ENCODE data around the gene MRPL48.

MRPL48 gene

DNA sequence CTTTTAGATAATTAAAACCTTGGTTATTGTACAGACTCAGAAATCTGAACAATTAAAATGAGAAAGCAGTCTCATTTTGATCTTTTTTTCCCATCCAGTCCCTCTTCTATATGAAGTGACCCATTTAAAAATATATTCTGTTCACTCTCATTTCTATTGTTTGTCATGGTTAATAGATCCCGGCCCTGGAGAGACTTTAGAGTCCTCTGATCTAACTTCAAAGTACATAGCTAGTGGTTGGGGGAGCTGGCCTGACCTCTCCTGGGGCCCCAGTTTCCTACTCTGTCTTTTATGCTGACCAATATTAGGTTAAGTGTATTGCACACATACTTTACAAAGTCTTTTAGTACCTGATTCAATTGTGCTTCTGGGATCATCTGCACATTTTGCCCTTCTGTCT is 13.5 kb downstream of the MRPL48 start:
- TF ChIP-seq, protein P1, sequence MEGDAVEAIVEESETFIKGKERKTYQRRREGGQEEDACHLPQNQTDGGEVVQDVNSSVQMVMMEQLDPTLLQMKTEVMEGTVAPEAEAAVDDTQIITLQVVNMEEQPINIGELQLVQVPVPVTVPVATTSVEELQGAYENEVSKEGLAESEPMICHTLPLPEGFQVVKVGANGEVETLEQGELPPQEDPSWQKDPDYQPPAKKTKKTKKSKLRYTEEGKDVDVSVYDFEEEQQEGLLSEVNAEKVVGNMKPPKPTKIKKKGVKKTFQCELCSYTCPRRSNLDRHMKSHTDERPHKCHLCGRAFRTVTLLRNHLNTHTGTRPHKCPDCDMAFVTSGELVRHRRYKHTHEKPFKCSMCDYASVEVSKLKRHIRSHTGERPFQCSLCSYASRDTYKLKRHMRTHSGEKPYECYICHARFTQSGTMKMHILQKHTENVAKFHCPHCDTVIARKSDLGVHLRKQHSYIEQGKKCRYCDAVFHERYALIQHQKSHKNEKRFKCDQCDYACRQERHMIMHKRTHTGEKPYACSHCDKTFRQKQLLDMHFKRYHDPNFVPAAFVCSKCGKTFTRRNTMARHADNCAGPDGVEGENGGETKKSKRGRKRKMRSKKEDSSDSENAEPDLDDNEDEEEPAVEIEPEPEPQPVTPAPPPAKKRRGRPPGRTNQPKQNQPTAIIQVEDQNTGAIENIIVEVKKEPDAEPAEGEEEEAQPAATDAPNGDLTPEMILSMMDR (IDR thresholded peaks at IDR 0.05; ENCODE audit: insufficient read depth, low read depth, low read length, missing control alignments), result no peak
- no peak overlapping the region for H3K4me3 ChIP-seq (ENCODE audit: low read depth, low read length)
- no peak for DNase-seq (ENCODE audit: low read depth)

DNA sequence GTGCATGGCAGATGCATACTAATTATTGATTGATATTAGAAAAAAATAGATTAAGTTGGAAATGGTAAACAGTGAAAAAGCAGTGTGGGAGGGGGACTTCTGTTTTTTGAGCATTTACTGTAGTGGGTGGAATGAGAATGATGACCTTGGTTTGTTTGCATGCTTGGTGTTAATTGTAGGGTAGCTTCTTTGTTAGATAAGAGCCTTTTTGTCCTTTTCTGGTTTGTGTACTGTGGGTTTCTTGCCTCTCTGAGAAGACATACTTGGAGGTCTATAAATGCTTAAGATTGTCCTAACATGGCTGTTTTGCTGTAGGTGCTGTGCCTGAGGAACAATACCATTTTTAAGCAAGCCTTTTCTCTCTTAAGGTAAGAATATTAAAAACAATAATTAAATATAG is 17.0 kb downstream of the MRPL48 start:
- TF ChIP-seq, protein P1 (IDR thresholded peaks at IDR 0.05; ENCODE audit: insufficient read depth, low read depth, low read length, missing control alignments), result no peak
- DNase-seq (ENCODE audit: low read depth), result no peak
- no peak overlapping the region for H3K4me3 ChIP-seq (ENCODE audit: low read depth, low read length)

DNA sequence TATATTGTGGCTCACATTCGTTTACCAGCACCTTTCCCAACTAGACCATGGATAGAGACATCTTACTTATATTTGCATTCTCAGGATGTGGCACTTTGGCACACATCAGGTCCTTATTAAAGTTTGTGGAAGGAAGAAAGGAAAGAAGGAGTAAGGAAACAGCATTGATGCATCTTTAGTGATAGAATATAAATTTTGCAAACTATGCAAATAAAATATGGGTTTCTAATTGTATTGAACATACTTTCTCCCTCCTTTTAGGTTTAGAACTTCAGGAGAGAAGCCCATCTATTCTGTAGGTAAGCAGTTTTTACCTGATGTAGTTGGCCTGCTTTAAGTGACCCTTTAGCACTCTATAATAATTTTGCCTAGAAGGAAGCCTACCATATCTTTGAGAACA is 20.4 kb downstream of the MRPL48 start:
- TF ChIP-seq, protein P1 (IDR thresholded peaks at IDR 0.05; ENCODE audit: insufficient read depth, low read depth, low read length, missing control alignments), result no peak
- no peak overlapping the region for H3K4me3 ChIP-seq (ENCODE audit: low read depth, low read length)
- DNase-seq (ENCODE audit: low read depth), result no peak

DNA sequence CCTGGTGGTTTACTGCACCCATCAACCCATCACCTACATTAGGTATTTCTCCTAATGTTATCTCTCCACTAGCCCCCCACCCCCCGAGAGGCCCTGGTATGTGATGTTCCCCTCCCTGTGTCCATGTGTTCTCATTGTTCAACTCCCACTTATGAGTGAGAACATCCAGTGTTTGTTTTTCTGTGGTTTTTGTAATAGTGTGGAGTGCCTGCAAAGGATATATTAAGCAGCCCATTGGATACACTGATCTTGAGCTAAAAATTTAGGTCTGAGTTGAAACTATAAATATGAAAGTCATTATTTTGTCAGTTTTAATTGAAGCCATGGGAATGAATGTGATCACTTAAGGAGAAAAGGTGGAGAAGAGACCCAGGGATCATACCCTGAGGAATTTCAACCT is 23.0 kb downstream of the MRPL48 start:
- DNase-seq (ENCODE audit: low read depth), result no peak
- TF ChIP-seq, protein P1 (IDR thresholded peaks at IDR 0.05; ENCODE audit: insufficient read depth, low read depth, low read length, missing control alignments), result no peak
- no peak overlapping the region for H3K4me3 ChIP-seq (ENCODE audit: low read depth, low read length)

DNA sequence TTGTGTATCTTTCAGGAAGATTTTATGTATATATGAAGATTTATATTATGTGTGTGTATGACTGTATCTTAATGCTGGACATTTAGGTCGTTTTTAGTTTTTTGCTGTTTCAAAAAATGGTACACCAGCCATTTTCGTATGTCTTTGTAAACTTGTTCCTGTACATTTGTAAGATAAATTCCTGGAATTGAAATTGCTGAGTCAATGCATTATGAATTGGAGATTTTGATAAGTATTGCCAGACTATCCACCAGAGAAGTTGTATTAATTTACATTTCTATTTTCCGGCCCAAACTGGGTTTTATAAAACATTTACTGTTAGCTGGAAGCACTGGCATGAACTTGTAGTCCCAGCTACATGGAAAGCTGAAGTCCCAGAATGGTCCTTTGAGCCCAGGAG is 24.6 kb downstream of the MRPL48 start:
- no peak for DNase-seq (ENCODE audit: low read depth)
- no peak overlapping the region for H3K4me3 ChIP-seq (ENCODE audit: low read depth, low read length)
- TF ChIP-seq, protein P1 (IDR thresholded peaks at IDR 0.05; ENCODE audit: insufficient read depth, low read depth, low read length, missing control alignments), result no peak

DNA sequence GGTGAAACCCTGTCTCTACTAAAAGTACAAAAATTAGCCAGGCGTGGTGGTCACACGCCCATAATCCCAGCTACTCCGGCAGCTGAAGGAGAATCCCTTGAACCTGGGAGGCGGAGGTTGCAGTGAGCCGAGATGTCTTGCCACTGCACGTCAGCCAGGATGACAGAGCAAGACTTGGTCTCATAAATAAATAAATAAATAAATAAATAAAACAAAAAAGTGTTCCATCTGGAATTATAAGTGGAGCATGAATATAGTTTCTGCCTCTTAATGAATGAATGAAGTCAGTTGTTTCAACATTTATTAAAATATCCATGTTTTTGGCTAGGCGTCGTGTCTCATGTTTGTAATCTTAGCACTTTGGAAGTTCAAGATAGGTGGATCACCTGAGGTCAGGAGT is 27.1 kb downstream of the MRPL48 start:
- DNase-seq (ENCODE audit: low read depth), result no peak
- TF ChIP-seq, protein P1 (IDR thresholded peaks at IDR 0.05; ENCODE audit: insufficient read depth, low read depth, low read length, missing control alignments), result no peak
- no peak overlapping the region for H3K4me3 ChIP-seq (ENCODE audit: low read depth, low read length)

DNA sequence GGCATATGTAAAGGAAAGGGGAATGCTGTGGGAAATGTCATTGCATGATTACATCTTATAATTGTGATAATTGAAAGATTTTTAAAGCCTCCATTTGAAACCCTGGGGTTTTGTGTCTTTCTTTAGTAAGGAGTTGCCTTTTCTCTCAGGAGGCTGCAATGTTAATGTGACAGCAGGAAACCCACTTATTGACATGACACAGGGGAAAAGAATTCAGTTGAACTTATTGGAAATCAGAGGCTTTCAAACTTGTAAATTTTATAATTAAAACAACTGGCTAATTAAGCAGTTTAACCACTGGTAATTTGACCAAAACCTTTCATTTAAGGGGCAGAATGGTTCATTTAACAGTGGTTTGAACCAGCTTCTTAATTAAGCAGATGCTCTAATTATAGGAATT is 31.2 kb downstream of the MRPL48 start:
- no peak overlapping the region for H3K4me3 ChIP-seq (ENCODE audit: low read depth, low read length)
- TF ChIP-seq, protein P1 (IDR thresholded peaks at IDR 0.05; ENCODE audit: insufficient read depth, low read depth, low read length, missing control alignments), result no peak
- DNase-seq (ENCODE audit: low read depth), result no peak

Data from GM12865 (cell line).